Measurements from ENCODE around the gene AUTS2.

- no peak for TF ChIP-seq ZNF416 (CRISPR knock-in tag; IDR thresholded peaks at IDR 0.05)
- no peak for TF ChIP-seq FOXJ3 (CRISPR knock-in tag; IDR thresholded peaks at IDR 0.05; ENCODE audit: borderline replicate concordance)
- TF ChIP-seq, protein P1, sequence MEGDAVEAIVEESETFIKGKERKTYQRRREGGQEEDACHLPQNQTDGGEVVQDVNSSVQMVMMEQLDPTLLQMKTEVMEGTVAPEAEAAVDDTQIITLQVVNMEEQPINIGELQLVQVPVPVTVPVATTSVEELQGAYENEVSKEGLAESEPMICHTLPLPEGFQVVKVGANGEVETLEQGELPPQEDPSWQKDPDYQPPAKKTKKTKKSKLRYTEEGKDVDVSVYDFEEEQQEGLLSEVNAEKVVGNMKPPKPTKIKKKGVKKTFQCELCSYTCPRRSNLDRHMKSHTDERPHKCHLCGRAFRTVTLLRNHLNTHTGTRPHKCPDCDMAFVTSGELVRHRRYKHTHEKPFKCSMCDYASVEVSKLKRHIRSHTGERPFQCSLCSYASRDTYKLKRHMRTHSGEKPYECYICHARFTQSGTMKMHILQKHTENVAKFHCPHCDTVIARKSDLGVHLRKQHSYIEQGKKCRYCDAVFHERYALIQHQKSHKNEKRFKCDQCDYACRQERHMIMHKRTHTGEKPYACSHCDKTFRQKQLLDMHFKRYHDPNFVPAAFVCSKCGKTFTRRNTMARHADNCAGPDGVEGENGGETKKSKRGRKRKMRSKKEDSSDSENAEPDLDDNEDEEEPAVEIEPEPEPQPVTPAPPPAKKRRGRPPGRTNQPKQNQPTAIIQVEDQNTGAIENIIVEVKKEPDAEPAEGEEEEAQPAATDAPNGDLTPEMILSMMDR (IDR thresholded peaks at IDR 0.05), result no peak
- TF ChIP-seq NFE2L1 (CRISPR knock-in tag; IDR thresholded peaks at IDR 0.05), result no peak
- no peak for TF ChIP-seq MAX (CRISPR knock-in tag; IDR thresholded peaks at IDR 0.05)
Measured at GRCh38 chr7:69744026-69744425, 145.8 kb downstream of the AUTS2 start.
